ENCODE data around the gene STARD8.

Gene STARD8

GRCh38 chrX:68658530-68658929 is 11.1 kb downstream of the STARD8 start:
- Histone ChIP-seq H3K9ac (ENCODE audit: low read depth in 1 of 2, low read length in 2 of 2) (no peak overlapping the region), H3K27ac (ENCODE audit: low read depth, low read length) (no peak overlapping the region), H3K36me3 (ENCODE audit: control insufficient read depth in 1 of 2, insufficient read depth in 2 of 2, low read length in 2 of 2) (no peaks in the 10 kb centered on the region), H3K4me3 (ENCODE audit: low read depth in 1 of 2, low read length in 2 of 2) (no peak overlapping the region), H3K27me3 (ENCODE audit: control insufficient read depth in 1 of 2, insufficient read depth in 2 of 2, low read length in 2 of 2) (no peaks in the 10 kb centered on the region), H3K4me1 (ENCODE audit: control insufficient read depth in 1 of 2, insufficient read depth in 2 of 2, low read length in 2 of 2) (no peaks in the 10 kb centered on the region), H3K9me3 (ENCODE audit: control insufficient read depth in 1 of 2, low read length in 2 of 2) (no peaks in the 10 kb centered on the region)

- Histone ChIP-seq H3K9me3 (ENCODE audit: control insufficient read depth in 1 of 2, low read length in 2 of 2) (no peaks in the 10 kb centered on the region), H3K4me1 (ENCODE audit: control insufficient read depth in 1 of 2, insufficient read depth in 2 of 2, low read length in 2 of 2) (no peaks in the 10 kb centered on the region), H3K27me3 (ENCODE audit: control insufficient read depth in 1 of 2, insufficient read depth in 2 of 2, low read length in 2 of 2) (no peaks in the 10 kb centered on the region), H3K36me3 (ENCODE audit: control insufficient read depth in 1 of 2, insufficient read depth in 2 of 2, low read length in 2 of 2) (no peaks in the 10 kb centered on the region), H3K4me3 (ENCODE audit: low read depth in 1 of 2, low read length in 2 of 2) (no peak overlapping the region), H3K27ac (ENCODE audit: low read depth, low read length) (no peak overlapping the region), H3K9ac (ENCODE audit: low read depth in 1 of 2, low read length in 2 of 2) (no peak overlapping the region)
Measured at GRCh38 chrX:68659385-68659784, 11.9 kb downstream of the STARD8 start.

- Histone ChIP-seq H3K36me3 (ENCODE audit: control insufficient read depth in 1 of 2, insufficient read depth in 2 of 2, low read length in 2 of 2) (no peaks in the 10 kb centered on the region), H3K27ac (ENCODE audit: low read depth, low read length) (no peak overlapping the region)
Measured at GRCh38 chrX:68659786-68660185, 12.3 kb downstream of the STARD8 start.

DNA sequence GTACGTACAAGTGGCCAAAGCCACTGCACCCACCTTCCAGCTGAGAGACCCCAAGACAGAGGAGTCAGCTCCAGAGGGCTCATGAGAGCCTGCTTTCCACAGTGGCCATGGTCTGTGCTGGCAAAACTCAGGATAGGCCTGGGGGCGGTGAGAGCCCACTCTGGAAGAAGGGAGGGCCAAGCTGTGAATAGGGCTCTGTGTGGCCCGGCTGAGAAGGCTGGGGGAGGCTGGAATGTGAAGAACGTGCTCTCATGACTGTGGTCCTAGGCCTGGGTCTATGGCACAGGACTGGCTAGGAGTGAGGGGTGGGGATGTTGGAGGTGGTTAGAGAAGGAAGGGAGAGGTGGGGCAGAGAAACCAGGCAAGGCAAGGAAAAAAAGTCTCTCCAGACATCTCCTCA is 13.3 kb downstream of the STARD8 start:
- Histone ChIP-seq H3K4me3 (ENCODE audit: low read depth in 1 of 2, low read length in 2 of 2) (no peak overlapping the region), H3K9me3 (ENCODE audit: control insufficient read depth in 1 of 2, low read length in 2 of 2) (no peaks in the 10 kb centered on the region), H3K36me3 (ENCODE audit: control insufficient read depth in 1 of 2, insufficient read depth in 2 of 2, low read length in 2 of 2) (no peaks in the 10 kb centered on the region), H3K4me1 (ENCODE audit: control insufficient read depth in 1 of 2, insufficient read depth in 2 of 2, low read length in 2 of 2) (no peaks in the 10 kb centered on the region), H3K27ac (ENCODE audit: low read depth, low read length) (no peak overlapping the region), H3K9ac (ENCODE audit: low read depth in 1 of 2, low read length in 2 of 2) (no peak overlapping the region), H3K27me3 (ENCODE audit: control insufficient read depth in 1 of 2, insufficient read depth in 2 of 2, low read length in 2 of 2) (no peaks in the 10 kb centered on the region)

More at GRCh38 chrX:68659786-68660185, 12.3 kb downstream of the STARD8 start:
- Histone ChIP-seq H3K4me3 (ENCODE audit: low read depth in 1 of 2, low read length in 2 of 2) (no peak overlapping the region), H3K27me3 (ENCODE audit: control insufficient read depth in 1 of 2, insufficient read depth in 2 of 2, low read length in 2 of 2) (no peaks in the 10 kb centered on the region), H3K4me1 (ENCODE audit: control insufficient read depth in 1 of 2, insufficient read depth in 2 of 2, low read length in 2 of 2) (no peaks in the 10 kb centered on the region), H3K9me3 (ENCODE audit: control insufficient read depth in 1 of 2, low read length in 2 of 2) (no peaks in the 10 kb centered on the region), H3K9ac (ENCODE audit: low read depth in 1 of 2, low read length in 2 of 2) (no peak overlapping the region)

GRCh38 chrX:68665502-68665901 is 18.0 kb downstream of the STARD8 start:
- H3K36me3 ChIP-seq (ENCODE audit: control insufficient read depth in 1 of 2, insufficient read depth in 2 of 2, low read length in 2 of 2): no peaks in the 10 kb centered on the region
- no peak overlapping the region for H3K9ac ChIP-seq (ENCODE audit: low read depth in 1 of 2, low read length in 2 of 2)
- H3K27me3 ChIP-seq (ENCODE audit: control insufficient read depth in 1 of 2, insufficient read depth in 2 of 2, low read length in 2 of 2): no peaks in the 10 kb centered on the region
- no peaks in the 10 kb centered on the region for H3K4me1 ChIP-seq (ENCODE audit: control insufficient read depth in 1 of 2, insufficient read depth in 2 of 2, low read length in 2 of 2)
- H3K9me3 ChIP-seq (ENCODE audit: control insufficient read depth in 1 of 2, low read length in 2 of 2): no peaks in the 10 kb centered on the region
- H3K27ac ChIP-seq (ENCODE audit: low read depth, low read length): no peak overlapping the region
- H3K4me3 ChIP-seq (ENCODE audit: low read depth in 1 of 2, low read length in 2 of 2): no peak overlapping the region

DNA sequence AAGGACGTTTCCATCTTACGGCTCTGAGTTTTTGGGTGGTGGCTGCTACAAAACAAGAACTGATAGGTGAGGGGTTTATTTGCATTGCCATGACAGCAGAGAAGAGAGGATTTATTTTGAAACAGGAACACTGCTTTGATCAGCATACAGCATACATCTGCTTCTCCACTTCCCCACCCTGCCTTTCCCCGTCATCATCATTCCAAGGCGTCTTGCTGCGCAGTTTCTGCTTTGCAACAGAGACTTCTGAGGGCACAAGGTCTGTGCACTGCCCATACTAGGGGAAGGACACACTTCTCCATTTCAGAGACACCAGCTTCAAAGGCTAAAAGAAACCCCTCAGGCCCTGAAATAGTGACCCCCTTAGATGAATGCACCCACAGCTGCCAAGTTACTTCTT is 19.1 kb downstream of the STARD8 start:
- Histone ChIP-seq H3K27ac (ENCODE audit: low read depth, low read length) (no peak overlapping the region), H3K27me3 (ENCODE audit: control insufficient read depth in 1 of 2, insufficient read depth in 2 of 2, low read length in 2 of 2) (no peaks in the 10 kb centered on the region), H3K9ac (ENCODE audit: low read depth in 1 of 2, low read length in 2 of 2) (no peak overlapping the region), H3K9me3 (ENCODE audit: control insufficient read depth in 1 of 2, low read length in 2 of 2) (no peaks in the 10 kb centered on the region), H3K4me1 (ENCODE audit: control insufficient read depth in 1 of 2, insufficient read depth in 2 of 2, low read length in 2 of 2) (no peaks in the 10 kb centered on the region), H3K36me3 (ENCODE audit: control insufficient read depth in 1 of 2, insufficient read depth in 2 of 2, low read length in 2 of 2) (no peaks in the 10 kb centered on the region), H3K4me3 (ENCODE audit: low read depth in 1 of 2, low read length in 2 of 2) (no peak overlapping the region)

DNA sequence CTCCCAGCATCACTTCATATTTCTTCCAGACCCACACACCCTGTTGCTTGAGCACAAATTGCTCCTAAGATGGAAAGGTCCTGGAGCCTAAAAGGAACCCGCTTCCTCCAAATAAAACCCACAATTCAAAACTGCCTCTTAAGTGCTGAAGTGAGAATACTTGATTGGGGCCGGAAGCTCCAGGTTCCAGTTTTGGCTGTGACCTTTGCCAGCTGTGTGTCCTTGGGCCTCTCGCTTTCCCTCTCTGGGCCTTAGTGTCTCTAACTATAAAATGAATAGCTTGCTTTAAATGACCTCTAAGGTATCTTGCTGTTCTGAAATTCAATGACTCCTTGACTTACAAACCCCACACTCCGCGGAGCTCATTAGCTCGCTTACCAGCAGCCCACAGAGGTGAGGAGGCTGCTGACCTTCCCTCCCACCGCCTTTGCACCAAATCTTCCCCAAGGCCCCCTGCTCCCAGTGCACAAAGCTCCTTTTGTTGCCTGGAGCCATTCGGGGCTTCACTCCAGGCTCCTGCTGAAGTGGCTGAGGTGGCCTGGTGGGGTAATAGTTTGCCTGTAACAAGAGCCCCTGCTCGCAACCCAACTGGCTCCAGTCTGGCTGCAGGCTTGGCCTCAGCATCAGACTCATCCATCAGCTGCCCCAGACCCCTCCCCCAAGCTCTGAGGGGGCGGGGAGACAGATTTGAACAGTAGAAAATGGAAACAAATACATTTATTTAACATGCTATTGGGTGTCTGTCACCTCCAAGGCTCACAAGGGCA is 21.8 kb downstream of the STARD8 start:
- Histone ChIP-seq H3K4me1 (ENCODE audit: control insufficient read depth in 1 of 2, insufficient read depth in 2 of 2, low read length in 2 of 2) (no peaks in the 10 kb centered on the region), H3K9me3 (ENCODE audit: control insufficient read depth in 1 of 2, low read length in 2 of 2) (no peaks in the 10 kb centered on the region), H3K36me3 (ENCODE audit: control insufficient read depth in 1 of 2, insufficient read depth in 2 of 2, low read length in 2 of 2) (no peaks in the 10 kb centered on the region), H3K4me3 (ENCODE audit: low read depth in 1 of 2, low read length in 2 of 2) (no peak overlapping the region), H3K9ac (ENCODE audit: low read depth in 1 of 2, low read length in 2 of 2) (no peak overlapping the region), H3K27ac (ENCODE audit: low read depth, low read length) (no peak overlapping the region), H3K27me3 (ENCODE audit: control insufficient read depth in 1 of 2, insufficient read depth in 2 of 2, low read length in 2 of 2) (no peaks in the 10 kb centered on the region)

GRCh38 chrX:68669871-68670270 is 22.4 kb downstream of the STARD8 start:
- Histone ChIP-seq H3K27ac (ENCODE audit: low read depth, low read length) (no peak overlapping the region), H3K4me1 (ENCODE audit: control insufficient read depth in 1 of 2, insufficient read depth in 2 of 2, low read length in 2 of 2) (no peaks in the 10 kb centered on the region), H3K27me3 (ENCODE audit: control insufficient read depth in 1 of 2, insufficient read depth in 2 of 2, low read length in 2 of 2) (no peaks in the 10 kb centered on the region), H3K9me3 (ENCODE audit: control insufficient read depth in 1 of 2, low read length in 2 of 2) (no peaks in the 10 kb centered on the region), H3K36me3 (ENCODE audit: control insufficient read depth in 1 of 2, insufficient read depth in 2 of 2, low read length in 2 of 2) (no peaks in the 10 kb centered on the region), H3K9ac (ENCODE audit: low read depth in 1 of 2, low read length in 2 of 2) (no peak overlapping the region), H3K4me3 (ENCODE audit: low read depth in 1 of 2, low read length in 2 of 2) (no peak overlapping the region)

GRCh38 chrX:68671221-68671620 is 23.8 kb downstream of the STARD8 start:
- Histone ChIP-seq H3K27ac (ENCODE audit: low read depth, low read length) (no peak overlapping the region), H3K36me3 (ENCODE audit: control insufficient read depth in 1 of 2, insufficient read depth in 2 of 2, low read length in 2 of 2) (no peaks in the 10 kb centered on the region), H3K27me3 (ENCODE audit: control insufficient read depth in 1 of 2, insufficient read depth in 2 of 2, low read length in 2 of 2) (no peaks in the 10 kb centered on the region), H3K9ac (ENCODE audit: low read depth in 1 of 2, low read length in 2 of 2) (no peak overlapping the region), H3K9me3 (ENCODE audit: control insufficient read depth in 1 of 2, low read length in 2 of 2) (no peaks in the 10 kb centered on the region), H3K4me1 (ENCODE audit: control insufficient read depth in 1 of 2, insufficient read depth in 2 of 2, low read length in 2 of 2) (no peaks in the 10 kb centered on the region), H3K4me3 (ENCODE audit: low read depth in 1 of 2, low read length in 2 of 2) (no peak overlapping the region)

DNA sequence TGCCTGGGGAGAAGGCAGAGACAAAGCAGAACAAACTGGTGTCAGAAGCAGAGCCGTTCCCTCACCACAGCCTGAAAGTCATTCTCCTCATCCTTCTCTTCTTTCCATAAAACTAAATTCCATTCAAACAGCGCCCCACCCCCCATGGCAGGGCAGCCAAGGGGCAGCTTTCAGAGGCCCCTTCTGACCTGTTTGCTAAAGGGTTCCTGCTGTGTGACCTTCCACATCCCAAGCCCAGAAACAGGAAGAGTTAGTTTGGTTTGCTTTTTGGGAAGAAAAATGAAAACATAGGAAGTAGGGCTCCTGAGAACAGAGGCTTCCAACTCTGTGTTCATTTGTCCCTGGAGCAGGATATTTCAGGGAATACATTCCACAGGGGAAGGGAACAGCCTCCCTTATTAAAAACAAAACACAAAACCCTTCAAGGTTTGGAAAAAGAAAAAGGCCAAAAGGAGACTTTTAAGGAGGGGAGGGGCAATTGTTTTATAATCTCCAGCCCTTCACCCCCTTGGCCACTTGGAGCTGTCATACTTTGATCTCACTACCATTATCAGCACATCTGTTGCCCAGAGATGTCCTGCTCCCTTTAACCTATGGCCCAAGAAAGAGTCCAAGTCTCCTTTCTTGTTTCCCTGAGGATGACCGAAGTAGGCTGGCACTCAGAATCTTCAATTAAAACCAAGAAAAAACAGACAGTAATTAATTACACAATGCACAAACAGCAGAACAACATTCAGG is 25.3 kb downstream of the STARD8 start:
- no peaks in the 10 kb centered on the region for H3K27me3 ChIP-seq (ENCODE audit: control insufficient read depth in 1 of 2, insufficient read depth in 2 of 2, low read length in 2 of 2)
- H3K9me3 ChIP-seq (ENCODE audit: control insufficient read depth in 1 of 2, low read length in 2 of 2): no peaks in the 10 kb centered on the region
- H3K4me1 ChIP-seq (ENCODE audit: control insufficient read depth in 1 of 2, insufficient read depth in 2 of 2, low read length in 2 of 2): no peaks in the 10 kb centered on the region
- no peak overlapping the region for H3K9ac ChIP-seq (ENCODE audit: low read depth in 1 of 2, low read length in 2 of 2)
- no peak overlapping the region for H3K27ac ChIP-seq (ENCODE audit: low read depth, low read length)
- no peaks in the 10 kb centered on the region for H3K36me3 ChIP-seq (ENCODE audit: control insufficient read depth in 1 of 2, insufficient read depth in 2 of 2, low read length in 2 of 2)
- no peak overlapping the region for H3K4me3 ChIP-seq (ENCODE audit: low read depth in 1 of 2, low read length in 2 of 2)
